Stimulated activated CD8-positive, alpha-beta memory T cell treated with anti-CD3 and anti-CD28 coated beads, Interleukin-7, amount 100 ng/mL, for 24 hours (primary cell): Measurements from ENCODE around the gene ZC2HC1B.
"Not testable (repeated sequence)": the region's sequence is repeated elsewhere in the genome, so short reads cannot be mapped to it uniquely, and the experiment has no call there.

Experiments used
- DNase-seq: peaks from one replicate; pipeline ENCODE4 v3.0.0-alpha.2; 2020; ENCODE audit warnings: low read depth

ZC2HC1B gene

GRCh38 chr6:143871202-143871730, 7.0 kb downstream of the ZC2HC1B start:
- DNase-seq: not testable (repeated sequence)

GRCh38 chr6:143872201-143872600, 7.9 kb downstream of the ZC2HC1B start:
- DNase-seq: no peak

GRCh38 chr6:143873600-143873999, 9.3 kb downstream of the ZC2HC1B start:
- not testable (repeated sequence) for DNase-seq

GRCh38 chr6:143874503-143874902, 10.2 kb downstream of the ZC2HC1B start:
- DNase-seq: not testable (repeated sequence)

- no peak for DNase-seq
Observed at GRCh38 chr6:143877584-143878271, 13.5 kb downstream of the ZC2HC1B start.

GRCh38 chr6:143878272-143878760, 14.0 kb downstream of the ZC2HC1B start:
- DNase-seq: no peak

GRCh38 chr6:143880412-143880811, 16.1 kb downstream of the ZC2HC1B start:
- DNase-seq: no peak

GRCh38 chr6:143882401-143882930, 18.2 kb downstream of the ZC2HC1B start:
- no peak for DNase-seq

- no peak for DNase-seq
Observed at GRCh38 chr6:143884216-143884900, 20.1 kb downstream of the ZC2HC1B start.

- DNase-seq: no peak
Observed at GRCh38 chr6:143885116-143885515, 20.8 kb downstream of the ZC2HC1B start.

GRCh38 chr6:143894655-143895054, 30.4 kb downstream of the ZC2HC1B start:
- DNase-seq: no peak

- DNase-seq: no peak
Observed at GRCh38 chr6:143896126-143896860, 32.0 kb downstream of the ZC2HC1B start.

- DNase-seq: no peak
Observed at GRCh38 chr6:143900358-143900757, 36.1 kb downstream of the ZC2HC1B start.

GRCh38 chr6:143901885-143902750, 37.8 kb downstream of the ZC2HC1B start:
- no peak for DNase-seq

GRCh38 chr6:143902827-143903226, 38.6 kb downstream of the ZC2HC1B start:
- DNase-seq: no peak

- no peak for DNase-seq
Observed at GRCh38 chr6:143911028-143911427, 46.8 kb downstream of the ZC2HC1B start.

- no peak for DNase-seq
Observed at GRCh38 chr6:143912671-143913070, 48.4 kb downstream of the ZC2HC1B start.

- not testable (repeated sequence) for DNase-seq
Observed at GRCh38 chr6:143917026-143917425, 52.8 kb downstream of the ZC2HC1B start.

- DNase-seq: no peak
Observed at GRCh38 chr6:143928853-143929252, 64.6 kb downstream of the ZC2HC1B start.

- DNase-seq: no peak
Observed at GRCh38 chr6:143929975-143930374, 65.7 kb downstream of the ZC2HC1B start.

GRCh38 chr6:143934331-143934730, 70.1 kb downstream of the ZC2HC1B start:
- DNase-seq: no peak
